K562 (cell line): ENCODE data around the gene SPHK2. TPM values are rescaled to one million over a fixed set of nuclear protein-coding genes. Genes with fewer than 3 reads are reported as not detected.

ENCODE experiments used
- CEBPG ChIP-seq, 3 experiments: fragments of 200-800 bp in 1 of 3; sonication (Bioruptor generic) in 1 of 3; sonication (generic) in 1 of 3; formaldehyde crosslinking in 1 of 3; IDR thresholded peaks in 2 of 3; conservative IDR thresholded peaks in 1 of 3; 2 replicates each; pipeline versions ENCODE4 v1.6.1 to v1.8.0; 2016 to 2022; ENCODE audit warnings: missing compliant biosample characterization in 2 of 3, missing genetic modification characterization in 2 of 3, mild to moderate bottlenecking in 1 of 3, missing genetic modification reagents in 1 of 3
- IFI16 ChIP-seq: fragments of 250-450 bp; sonication (Bioruptor Pico); IDR thresholded peaks from 2 replicates; pipeline ENCODE4 v2.1.2; 2022; ENCODE audit warnings: mild to moderate bottlenecking, inconsistent platforms
- KLF6 ChIP-seq: fragments of 250-450 bp; sonication (Bioruptor Pico); IDR thresholded peaks from 2 replicates; pipeline ENCODE4 v1.4.0; 2020; ENCODE audit warnings: mild to moderate bottlenecking, moderate library complexity, borderline replicate concordance
- LEF1 ChIP-seq: fragments of 450-650 bp; IDR thresholded peaks from 2 replicates; pipeline ENCODE4 v1.6.1; 2016; ENCODE audit warnings: mild to moderate bottlenecking
- OTX1 ChIP-seq: fragments of 450-650 bp; formaldehyde crosslinking; IDR thresholded peaks from 2 replicates; pipeline ENCODE4 v1.4.0; 2022; ENCODE audit warnings: mild to moderate bottlenecking
- POLR2A ChIP-seq: fragments of 450-650 bp; conservative IDR thresholded peaks from 2 replicates; pipeline ENCODE4 v1.6.1; 2016
- ZBTB7A ChIP-seq: IDR thresholded peaks from 2 replicates; pipeline ENCODE4 v1.6.1; 2011; ENCODE audit warnings: low read depth, mild to moderate bottlenecking, low read length, moderate library complexity, borderline replicate concordance; ENCODE audit not compliant: control insufficient read depth
- ZNF384 ChIP-seq: IDR thresholded peaks from 2 replicates; pipeline ENCODE4 v1.6.1; 2012; ENCODE audit warnings: low read depth, low read length, improper control_type of control experiment
- ZNF76 ChIP-seq: fragments of 250-450 bp; sonication (Bioruptor Pico); IDR thresholded peaks from 2 replicates; pipeline ENCODE4 v1.4.0; 2020; ENCODE audit warnings: mild to moderate bottlenecking, moderate library complexity, borderline replicate concordance
- polyA plus RNA-seq, 8 experiments: library from polyadenylated mRNA; depleted of rRNA in 4 of 8; stranded (reverse) in 5 of 8; unstranded in 3 of 8; fragments of >200 nt; fragmentation: Nextera tagmentation in 2 of 8; fragmentation: Illumina TruSeq in 1 of 8; extraction: Ambion mirVana in 2 of 8; extraction: Trizol in 1 of 8; gene quantifications; 2 replicates each; pipeline versions ENCODE4 v1.2.1 to v1.2.3, GENCODE V29; 2011 to 2014; ENCODE audit warnings: inconsistent platforms in 1 of 8, missing spikeins in 1 of 8
- total RNA-seq, 7 experiments: library from RNA; depleted of rRNA in 6 of 7; stranded (reverse); fragments of >200 nt in 6 of 7; fragmentation: Illumina TruSeq in 2 of 7; extraction: Trizol in 2 of 7; gene quantifications; 2 replicates each; pipeline versions ENCODE4 v1.2.1 to v1.2.3, GENCODE V29; 2011 to 2021; ENCODE audit warnings: low replicate concordance in 1 of 7
- TF ChIP-seq, protein P1 (sequence below): fragments of 450-650 bp; IDR thresholded peaks from 2 replicates; pipeline ENCODE4 v1.6.1; 2016; ENCODE audit warnings: low read depth
- TF ChIP-seq, protein P2 (sequence below): fragments of 450-650 bp; IDR thresholded peaks from 2 replicates; pipeline ENCODE4 v1.6.1; 2018; ENCODE audit warnings: mild to moderate bottlenecking, low read depth; ENCODE audit not compliant: partially characterized antibody
- TF ChIP-seq, protein P3 (sequence below): fragments of 450-650 bp; formaldehyde crosslinking; conservative IDR thresholded peaks from 2 replicates; pipeline ENCODE4 v1.4.0; 2022; ENCODE audit warnings: mild to moderate bottlenecking, missing genetic modification characterization
- TF ChIP-seq, protein P4 (sequence below): fragments of 450-650 bp; formaldehyde crosslinking; IDR thresholded peaks from 2 replicates; pipeline ENCODE4 v1.4.0; 2022; ENCODE audit warnings: missing genetic modification characterization

Gene SPHK2
- total and polyA plus RNA-seq, 9 of the 15 experiments (the other 6 are each of a cell fraction or from before 2014, with no cell fraction given) = 0.10 to 15.2 (median 2.9) TPM

DNA sequence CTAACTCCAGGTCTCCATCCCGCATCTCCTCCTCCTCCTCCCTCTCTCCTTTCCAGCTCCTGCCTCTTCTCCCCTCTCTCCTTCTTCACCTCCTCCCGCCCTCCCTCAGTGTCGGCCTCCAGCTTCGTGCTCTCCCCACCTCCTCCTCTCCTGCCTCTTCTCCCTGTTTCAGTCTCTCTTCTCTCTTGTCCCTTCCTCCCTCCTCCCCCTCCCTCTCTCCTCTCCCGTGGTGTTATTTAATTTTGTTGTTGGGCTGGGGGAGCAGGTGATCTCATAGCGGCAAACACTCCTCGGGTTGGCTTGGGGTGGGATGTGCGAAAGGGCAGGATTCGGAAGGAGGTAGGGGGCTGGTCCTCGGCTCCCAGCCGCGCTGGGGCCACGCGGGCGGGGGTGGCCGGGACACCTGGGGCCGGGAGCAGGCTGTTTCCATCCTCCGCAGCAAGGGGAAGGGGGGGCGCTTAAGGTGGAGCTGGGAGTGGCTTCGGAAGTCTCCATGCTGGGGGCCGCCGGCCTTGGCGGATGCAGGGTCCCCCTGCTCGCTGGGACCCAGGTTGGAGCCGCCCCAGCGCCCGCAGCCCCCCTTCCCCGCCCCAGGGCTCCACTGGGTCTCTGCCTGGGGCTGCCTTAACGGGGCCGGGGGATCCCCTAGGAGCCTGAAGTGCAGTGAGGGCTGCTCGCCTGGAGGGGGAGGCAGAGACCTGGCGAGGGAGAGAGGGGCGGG, 26.9 kb downstream of the SPHK2 start, which contains the start of gene CA11 (continued):
- TF ChIP-seq, protein P1, sequence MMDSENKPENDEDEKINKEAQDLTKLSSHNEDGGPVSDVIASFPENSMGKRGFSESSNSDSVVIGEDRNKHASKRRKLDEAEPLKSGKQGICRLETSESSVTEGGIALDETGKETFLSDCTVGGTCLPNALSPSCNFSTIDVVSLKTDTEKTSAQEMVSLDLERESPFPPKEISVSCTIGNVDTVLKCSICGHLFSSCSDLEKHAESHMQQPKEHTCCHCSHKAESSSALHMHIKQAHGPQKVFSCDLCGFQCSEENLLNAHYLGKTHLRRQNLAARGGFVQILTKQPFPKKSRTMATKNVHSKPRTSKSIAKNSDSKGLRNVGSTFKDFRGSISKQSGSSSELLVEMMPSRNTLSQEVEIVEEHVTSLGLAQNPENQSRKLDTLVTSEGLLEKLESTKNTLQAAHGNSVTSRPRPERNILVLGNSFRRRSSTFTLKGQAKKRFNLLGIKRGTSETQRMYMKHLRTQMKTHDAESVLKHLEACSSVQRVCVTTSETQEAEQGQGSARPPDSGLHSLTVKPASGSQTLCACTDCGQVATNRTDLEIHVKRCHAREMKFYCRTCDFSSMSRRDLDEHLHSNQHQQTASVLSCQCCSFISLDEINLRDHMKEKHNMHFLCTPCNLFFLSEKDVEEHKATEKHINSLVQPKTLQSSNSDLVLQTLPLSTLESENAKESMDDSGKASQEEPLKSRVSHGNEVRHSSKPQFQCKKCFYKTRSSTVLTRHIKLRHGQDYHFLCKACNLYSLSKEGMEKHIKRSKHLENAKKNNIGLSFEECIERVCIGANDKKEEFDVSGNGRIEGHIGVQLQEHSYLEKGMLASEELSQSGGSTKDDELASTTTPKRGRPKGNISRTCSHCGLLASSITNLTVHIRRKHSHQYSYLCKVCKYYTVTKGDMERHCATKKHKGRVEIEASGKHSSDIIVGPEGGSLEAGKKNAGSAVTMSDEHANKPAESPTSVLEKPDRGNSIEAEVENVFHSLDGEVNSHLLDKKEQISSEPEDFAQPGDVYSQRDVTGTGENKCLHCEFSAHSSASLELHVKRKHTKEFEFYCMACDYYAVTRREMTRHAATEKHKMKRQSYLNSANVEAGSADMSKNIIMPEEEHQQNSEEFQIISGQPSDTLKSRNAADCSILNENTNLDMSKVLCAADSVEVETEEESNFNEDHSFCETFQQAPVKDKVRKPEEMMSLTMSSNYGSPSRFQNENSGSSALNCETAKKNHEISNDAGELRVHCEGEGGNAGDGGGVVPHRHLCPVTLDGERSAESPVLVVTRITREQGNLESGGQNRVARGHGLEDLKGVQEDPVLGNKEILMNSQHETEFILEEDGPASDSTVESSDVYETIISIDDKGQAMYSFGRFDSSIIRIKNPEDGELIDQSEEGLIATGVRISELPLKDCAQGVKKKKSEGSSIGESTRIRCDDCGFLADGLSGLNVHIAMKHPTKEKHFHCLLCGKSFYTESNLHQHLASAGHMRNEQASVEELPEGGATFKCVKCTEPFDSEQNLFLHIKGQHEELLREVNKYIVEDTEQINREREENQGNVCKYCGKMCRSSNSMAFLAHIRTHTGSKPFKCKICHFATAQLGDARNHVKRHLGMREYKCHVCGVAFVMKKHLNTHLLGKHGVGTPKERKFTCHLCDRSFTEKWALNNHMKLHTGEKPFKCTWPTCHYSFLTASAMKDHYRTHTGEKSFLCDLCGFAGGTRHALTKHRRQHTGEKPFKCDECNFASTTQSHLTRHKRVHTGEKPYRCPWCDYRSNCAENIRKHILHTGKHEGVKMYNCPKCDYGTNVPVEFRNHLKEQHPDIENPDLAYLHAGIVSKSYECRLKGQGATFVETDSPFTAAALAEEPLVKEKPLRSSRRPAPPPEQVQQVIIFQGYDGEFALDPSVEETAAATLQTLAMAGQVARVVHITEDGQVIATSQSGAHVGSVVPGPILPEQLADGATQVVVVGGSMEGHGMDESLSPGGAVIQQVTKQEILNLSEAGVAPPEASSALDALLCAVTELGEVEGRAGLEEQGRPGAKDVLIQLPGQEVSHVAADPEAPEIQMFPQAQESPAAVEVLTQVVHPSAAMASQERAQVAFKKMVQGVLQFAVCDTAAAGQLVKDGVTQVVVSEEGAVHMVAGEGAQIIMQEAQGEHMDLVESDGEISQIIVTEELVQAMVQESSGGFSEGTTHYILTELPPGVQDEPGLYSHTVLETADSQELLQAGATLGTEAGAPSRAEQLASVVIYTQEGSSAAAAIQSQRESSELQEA = peak; percentile 57; the same call in 1 of the 2 replicates
- TF ChIP-seq POLR2A (peak; percentile 48; the same call in 1 of the 2 replicates), CEBPG (CRISPR knock-in tag; IDR thresholded peaks at IDR 0.05) (no peak), CEBPG (tag; conservative IDR thresholded peaks at IDR 0.05 in 1 of 2, IDR thresholded peaks at IDR 0.05 in 1 of 2) (no peak), KLF6 (peak; percentile 31; the same call in 1 of the 2 replicates), ZNF384 (peak; percentile 55; the same call in 1 of the 2 replicates), ZNF76 (CRISPR knock-in tag) (no peak), LEF1 (0 out of 2 replicates have a peak, but pooled peaks have one; percentile 14), IFI16 (CRISPR knock-in tag) (no peak), ZBTB7A (peak; percentile 88), OTX1 (peak; percentile 55; the same call in 1 of the 2 replicates)
- TF ChIP-seq, protein P2, sequence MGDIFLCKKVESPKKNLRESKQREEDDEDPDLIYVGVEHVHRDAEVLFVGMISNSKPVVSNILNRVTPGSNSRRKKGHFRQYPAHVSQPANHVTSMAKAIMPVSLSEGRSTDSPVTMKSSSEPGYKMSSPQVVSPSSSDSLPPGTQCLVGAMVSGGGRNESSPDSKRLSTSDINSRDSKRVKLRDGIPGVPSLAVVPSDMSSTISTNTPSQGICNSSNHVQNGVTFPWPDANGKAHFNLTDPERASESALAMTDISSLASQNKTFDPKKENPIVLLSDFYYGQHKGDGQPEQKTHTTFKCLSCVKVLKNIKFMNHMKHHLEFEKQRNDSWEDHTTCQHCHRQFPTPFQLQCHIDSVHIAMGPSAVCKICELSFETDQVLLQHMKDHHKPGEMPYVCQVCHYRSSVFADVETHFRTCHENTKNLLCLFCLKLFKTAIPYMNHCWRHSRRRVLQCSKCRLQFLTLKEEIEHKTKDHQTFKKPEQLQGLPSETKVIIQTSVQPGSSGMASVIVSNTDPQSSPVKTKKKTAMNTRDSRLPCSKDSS = no peak
- TF ChIP-seq, protein P3, sequence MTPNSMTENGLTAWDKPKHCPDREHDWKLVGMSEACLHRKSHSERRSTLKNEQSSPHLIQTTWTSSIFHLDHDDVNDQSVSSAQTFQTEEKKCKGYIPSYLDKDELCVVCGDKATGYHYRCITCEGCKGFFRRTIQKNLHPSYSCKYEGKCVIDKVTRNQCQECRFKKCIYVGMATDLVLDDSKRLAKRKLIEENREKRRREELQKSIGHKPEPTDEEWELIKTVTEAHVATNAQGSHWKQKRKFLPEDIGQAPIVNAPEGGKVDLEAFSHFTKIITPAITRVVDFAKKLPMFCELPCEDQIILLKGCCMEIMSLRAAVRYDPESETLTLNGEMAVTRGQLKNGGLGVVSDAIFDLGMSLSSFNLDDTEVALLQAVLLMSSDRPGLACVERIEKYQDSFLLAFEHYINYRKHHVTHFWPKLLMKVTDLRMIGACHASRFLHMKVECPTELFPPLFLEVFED (CRISPR knock-in tag) = 0 out of 2 replicates have a peak, but pooled peaks have one; percentile 56
- TF ChIP-seq, protein P4, sequence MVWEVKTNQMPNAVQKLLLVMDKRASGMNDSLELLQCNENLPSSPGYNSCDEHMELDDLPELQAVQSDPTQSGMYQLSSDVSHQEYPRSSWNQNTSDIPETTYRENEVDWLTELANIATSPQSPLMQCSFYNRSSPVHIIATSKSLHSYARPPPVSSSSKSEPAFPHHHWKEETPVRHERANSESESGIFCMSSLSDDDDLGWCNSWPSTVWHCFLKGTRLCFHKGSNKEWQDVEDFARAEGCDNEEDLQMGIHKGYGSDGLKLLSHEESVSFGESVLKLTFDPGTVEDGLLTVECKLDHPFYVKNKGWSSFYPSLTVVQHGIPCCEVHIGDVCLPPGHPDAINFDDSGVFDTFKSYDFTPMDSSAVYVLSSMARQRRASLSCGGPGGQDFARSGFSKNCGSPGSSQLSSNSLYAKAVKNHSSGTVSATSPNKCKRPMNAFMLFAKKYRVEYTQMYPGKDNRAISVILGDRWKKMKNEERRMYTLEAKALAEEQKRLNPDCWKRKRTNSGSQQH (CRISPR knock-in tag) = peak; percentile 85; the same call in 1 of the 2 replicates
